Astrocyte of the spinal cord (primary cell): ENCODE data around the gene VPS11.

ENCODE experiments used
- DNase-seq: peaks from one replicate; pipeline ENCODE4 v3.0.0; 2011; ENCODE audit warnings: low read depth, low spot score
- H3K4me3 ChIP-seq: 2 replicates; pipeline ENCODE4 v1.5.1; 2011; ENCODE audit warnings: low read depth, mild to moderate bottlenecking, low read length, moderate library complexity
- in situ Hi-C: cut with HindIII; loops from 2 replicates; pipeline ENCODE4 v1.10.0; 2017; ENCODE audit warnings: low sequenced_read_pairs
- TF ChIP-seq, protein P1 (sequence below): IDR thresholded peaks from 2 replicates; pipeline ENCODE4 v1.5.1; 2012; ENCODE audit warnings: low read depth, mild to moderate bottlenecking, low read length, inconsistent platforms

Gene VPS11

DNA sequence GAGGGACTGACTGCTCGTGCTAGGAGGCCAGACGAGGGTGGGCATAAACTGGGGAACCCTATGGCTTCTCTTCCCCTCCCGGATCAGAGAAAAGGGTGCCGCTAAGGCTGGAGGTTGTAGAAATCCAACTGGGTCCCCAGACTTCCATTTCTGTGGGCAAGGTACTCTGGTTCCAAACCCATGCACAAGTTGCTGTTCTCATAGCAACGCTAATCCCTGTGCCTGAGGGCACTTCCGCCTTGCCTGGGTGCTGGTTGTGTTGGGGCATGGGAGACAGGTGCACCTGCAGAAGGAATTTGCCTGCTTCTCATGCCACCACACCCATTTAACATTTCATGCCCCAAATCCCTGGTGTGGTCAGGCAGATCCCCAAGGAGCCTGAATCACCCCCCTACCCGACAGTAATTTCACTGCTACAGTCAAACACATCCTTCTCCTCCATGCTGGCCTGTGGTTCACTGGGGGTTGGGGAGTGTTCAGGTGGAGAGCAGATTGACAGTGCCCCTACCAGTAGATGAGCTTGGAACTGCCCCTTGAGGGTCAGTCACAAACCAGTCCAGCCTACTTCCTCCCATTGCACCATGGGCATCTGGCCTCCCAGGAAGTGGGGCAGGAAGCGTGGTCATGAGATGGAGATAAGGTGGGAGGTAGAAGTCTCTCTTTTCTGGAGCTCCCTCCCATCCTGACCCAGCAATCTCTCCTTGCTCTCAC is 40.7 kb downstream of the VPS11 start:
- in situ Hi-C loops, result no loop called here
- DNase-seq, result no peak
- TF ChIP-seq, protein P1, sequence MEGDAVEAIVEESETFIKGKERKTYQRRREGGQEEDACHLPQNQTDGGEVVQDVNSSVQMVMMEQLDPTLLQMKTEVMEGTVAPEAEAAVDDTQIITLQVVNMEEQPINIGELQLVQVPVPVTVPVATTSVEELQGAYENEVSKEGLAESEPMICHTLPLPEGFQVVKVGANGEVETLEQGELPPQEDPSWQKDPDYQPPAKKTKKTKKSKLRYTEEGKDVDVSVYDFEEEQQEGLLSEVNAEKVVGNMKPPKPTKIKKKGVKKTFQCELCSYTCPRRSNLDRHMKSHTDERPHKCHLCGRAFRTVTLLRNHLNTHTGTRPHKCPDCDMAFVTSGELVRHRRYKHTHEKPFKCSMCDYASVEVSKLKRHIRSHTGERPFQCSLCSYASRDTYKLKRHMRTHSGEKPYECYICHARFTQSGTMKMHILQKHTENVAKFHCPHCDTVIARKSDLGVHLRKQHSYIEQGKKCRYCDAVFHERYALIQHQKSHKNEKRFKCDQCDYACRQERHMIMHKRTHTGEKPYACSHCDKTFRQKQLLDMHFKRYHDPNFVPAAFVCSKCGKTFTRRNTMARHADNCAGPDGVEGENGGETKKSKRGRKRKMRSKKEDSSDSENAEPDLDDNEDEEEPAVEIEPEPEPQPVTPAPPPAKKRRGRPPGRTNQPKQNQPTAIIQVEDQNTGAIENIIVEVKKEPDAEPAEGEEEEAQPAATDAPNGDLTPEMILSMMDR, result no peak
- H3K4me3 ChIP-seq, result peak overlapping the region; percentile 77

DNA sequence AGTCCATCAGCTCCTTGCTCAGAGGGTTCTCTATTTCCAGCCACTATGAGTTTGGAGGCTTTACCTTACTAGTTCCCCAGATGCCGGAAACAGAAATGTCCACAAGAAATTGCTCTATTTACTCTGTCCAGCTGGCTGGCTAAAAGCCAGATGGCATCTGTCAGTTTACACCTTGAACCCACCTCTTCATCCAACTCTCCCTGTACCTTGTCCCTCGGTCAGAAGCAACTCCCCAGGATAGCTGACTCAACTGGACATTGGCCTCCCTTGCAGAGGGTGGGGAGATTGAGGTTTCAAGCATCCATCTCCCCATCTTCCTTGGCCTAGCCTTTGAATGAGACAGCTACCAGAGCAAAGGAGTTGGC is 41.2 kb downstream of the VPS11 start:
- TF ChIP-seq, protein P1, result no peak
- no peak overlapping the region for H3K4me3 ChIP-seq
- in situ Hi-C loops, result no loop called here
- no peak for DNase-seq

DNA sequence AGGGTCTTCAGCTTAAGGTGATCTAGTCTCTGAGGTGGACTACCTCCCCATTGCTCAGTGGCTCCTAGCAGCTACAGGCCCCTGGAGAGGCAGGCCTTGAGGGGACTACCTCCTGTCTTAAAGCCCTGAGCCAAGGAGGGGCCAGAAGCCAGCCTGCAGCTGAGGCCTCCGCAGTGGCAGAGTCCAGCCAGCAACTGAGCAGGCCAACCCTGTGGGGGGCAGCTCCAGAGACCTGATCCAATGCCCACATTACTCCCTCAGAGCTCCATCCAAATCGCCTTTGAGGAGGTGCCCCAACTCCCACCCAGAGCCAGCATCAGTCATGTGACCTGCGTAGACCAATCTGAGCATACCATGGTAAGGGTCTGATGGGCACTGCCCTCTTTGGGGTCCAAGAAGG is 42.2 kb downstream of the VPS11 start:
- TF ChIP-seq, protein P1, result no peak
- DNase-seq, result no peak
- in situ Hi-C loops, result no loop called here
- H3K4me3 ChIP-seq, result no peak overlapping the region

DNA sequence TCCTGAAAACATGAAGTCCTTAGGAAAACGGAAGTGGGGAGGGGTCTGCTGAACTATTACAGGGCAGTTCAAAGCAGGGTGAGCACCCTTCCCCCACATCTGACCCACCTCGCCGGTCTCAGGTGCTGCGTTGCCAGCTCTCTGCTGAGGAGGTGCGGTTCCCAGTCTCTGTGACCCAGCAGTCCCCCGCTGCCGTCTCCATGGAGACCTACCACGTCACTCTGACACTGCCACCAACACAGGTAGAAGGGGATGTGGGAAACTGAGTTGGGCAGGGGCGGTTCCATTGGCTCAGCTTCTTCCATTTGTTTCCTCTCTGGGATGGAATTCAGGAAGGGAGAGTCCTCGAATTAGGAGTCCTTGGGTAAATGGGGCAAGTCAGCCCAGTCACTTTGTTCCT is 42.8 kb downstream of the VPS11 start:
- in situ Hi-C loops, result no loop called here

DNA sequence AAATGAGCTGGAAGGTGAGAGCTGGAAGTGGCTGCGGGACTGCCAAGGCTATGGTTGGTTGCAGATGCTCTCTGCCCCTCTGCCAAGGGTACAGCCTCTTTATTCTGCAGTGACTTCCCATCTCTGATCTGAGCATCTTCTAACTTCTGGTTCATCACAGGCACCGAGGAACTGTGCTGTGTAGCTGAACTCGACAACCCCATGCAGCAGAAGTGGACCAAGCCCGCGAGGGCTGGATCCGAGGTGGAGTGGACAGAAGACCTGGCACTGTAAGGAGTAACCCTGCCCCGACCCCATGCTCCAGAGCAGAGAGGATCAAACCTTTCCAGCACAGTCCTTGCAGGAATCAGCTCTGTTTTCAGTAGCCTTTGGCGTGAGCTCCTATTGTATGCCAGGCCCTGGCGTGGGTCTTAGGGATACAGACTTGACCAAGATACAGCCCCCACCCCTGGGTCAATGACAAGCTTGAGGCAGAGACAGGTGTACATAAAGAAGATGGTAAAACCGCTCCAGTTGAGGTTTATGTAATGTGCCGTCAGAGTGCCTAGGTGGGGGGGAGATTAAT is 43.8 kb downstream of the VPS11 start:
- H3K4me3 ChIP-seq, result no peak overlapping the region
- in situ Hi-C loops, result no loop called here
- TF ChIP-seq, protein P1, result no peak
- DNase-seq, result no peak

More for the DNA sequence above, 42.8 kb downstream of the VPS11 start:
- TF ChIP-seq, protein P1, result no peak
- no peak for DNase-seq
- no peak overlapping the region for H3K4me3 ChIP-seq

DNA sequence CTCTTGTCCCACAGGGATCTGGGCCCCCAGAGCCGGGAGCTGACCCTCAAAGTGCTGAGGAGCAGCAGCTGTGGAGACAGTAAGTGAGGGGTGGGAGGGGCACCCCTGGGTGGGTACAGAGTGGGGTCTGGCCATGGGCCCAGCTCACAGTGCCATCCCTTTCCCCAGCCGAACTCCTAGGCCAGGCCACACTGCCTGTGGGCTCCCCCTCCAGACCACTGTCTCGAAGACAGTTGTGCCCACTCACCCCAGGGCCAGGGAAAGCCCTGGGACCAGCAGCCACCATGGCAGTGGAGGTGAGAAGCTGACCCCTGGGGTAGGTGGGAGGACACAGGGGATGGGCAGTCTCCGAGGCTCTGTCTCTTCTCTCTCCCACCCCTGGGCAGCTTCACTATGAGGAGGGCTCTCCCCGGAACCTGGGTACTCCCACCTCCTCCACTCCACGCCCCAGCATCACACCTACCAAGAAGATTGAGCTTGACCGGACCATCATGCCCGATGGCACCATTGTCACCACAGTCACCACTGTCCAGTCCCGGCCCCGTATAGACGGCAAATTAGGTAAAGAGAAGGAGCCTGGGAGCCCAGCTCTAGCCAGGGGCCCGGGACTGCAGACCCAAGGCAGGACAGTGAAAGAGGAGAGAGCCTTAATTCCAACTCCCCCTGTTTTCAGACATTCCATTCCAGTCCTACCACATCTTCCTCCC is 44.8 kb downstream of the VPS11 start:
- TF ChIP-seq, protein P1, result no peak
- in situ Hi-C loops, result no loop called here
- no peak overlapping the region for H3K4me3 ChIP-seq
- DNase-seq, result no peak
